Measurements from ENCODE around the gene TCF7L1.

TCF7L1 gene

GRCh38 chr2:85183076-85183475 lies 49.9 kb downstream of the TCF7L1 start:
- TF ChIP-seq CREB5 (CRISPR knock-in tag; IDR thresholded peaks at IDR 0.05; ENCODE audit: low read depth) (no peak), POU6F1 (CRISPR knock-in tag; IDR thresholded peaks at IDR 0.05; ENCODE audit: borderline replicate concordance, low read depth) (no peak), GLIS3 (CRISPR knock-in tag; IDR thresholded peaks at IDR 0.05) (no peak), ZC3H10 (CRISPR knock-in tag; IDR thresholded peaks at IDR 0.05) (no peak), ZFP3 (CRISPR knock-in tag; IDR thresholded peaks at IDR 0.05) (no peak), ZNF8 (CRISPR knock-in tag; IDR thresholded peaks at IDR 0.05) (no peak), ARNTL (CRISPR knock-in tag; IDR thresholded peaks at IDR 0.05; ENCODE audit: borderline replicate concordance, low read depth) (no peak), OSR1 (CRISPR knock-in tag; IDR thresholded peaks at IDR 0.05) (no peak), TSHZ2 (CRISPR knock-in tag; IDR thresholded peaks at IDR 0.05) (no peak)
- ATAC-seq: no peak

GRCh38 chr2:85183479-85183878 lies 50.3 kb downstream of the TCF7L1 start:
- TF ChIP-seq PATZ1 (CRISPR knock-in tag; IDR thresholded peaks at IDR 0.05; ENCODE audit: borderline replicate concordance) (no peak), CREB5 (CRISPR knock-in tag; IDR thresholded peaks at IDR 0.05; ENCODE audit: low read depth) (no peak)
- no peak for ATAC-seq

GRCh38 chr2:85184231-85184630 lies 51.0 kb downstream of the TCF7L1 start:
- ATAC-seq: no peak
- TF ChIP-seq ISL1 (CRISPR knock-in tag; IDR thresholded peaks at IDR 0.05): no peak
- no peak for TF ChIP-seq POU6F1 (CRISPR knock-in tag; IDR thresholded peaks at IDR 0.05; ENCODE audit: borderline replicate concordance, low read depth)
- TF ChIP-seq ZNF70 (CRISPR knock-in tag; IDR thresholded peaks at IDR 0.05): no peak
- TF ChIP-seq OSR1 (CRISPR knock-in tag; IDR thresholded peaks at IDR 0.05): no peak
- no peak for TF ChIP-seq ESRRG (CRISPR knock-in tag; IDR thresholded peaks at IDR 0.05)
- no peak for TF ChIP-seq PPARA (CRISPR knock-in tag; IDR thresholded peaks at IDR 0.05; ENCODE audit: borderline replicate concordance)
- TF ChIP-seq CSDC2 (CRISPR knock-in tag; IDR thresholded peaks at IDR 0.05): no peak
- TF ChIP-seq ZFP3 (CRISPR knock-in tag; IDR thresholded peaks at IDR 0.05): no peak
- TF ChIP-seq GLIS3 (CRISPR knock-in tag; IDR thresholded peaks at IDR 0.05): no peak
- TF ChIP-seq ZNF565 (CRISPR knock-in tag; conservative IDR thresholded peaks at IDR 0.05; ENCODE audit: low read depth): no peak
- TF ChIP-seq ZFP30 (CRISPR knock-in tag; IDR thresholded peaks at IDR 0.05): no peak
- TF ChIP-seq CREB5 (CRISPR knock-in tag; IDR thresholded peaks at IDR 0.05; ENCODE audit: low read depth): no peak
- TF ChIP-seq TOX (CRISPR knock-in tag; IDR thresholded peaks at IDR 0.05; ENCODE audit: borderline replicate concordance): no peak
- TF ChIP-seq BACH2 (CRISPR knock-in tag; IDR thresholded peaks at IDR 0.05; ENCODE audit: borderline replicate concordance): no peak
- no peak for TF ChIP-seq ZNF8 (CRISPR knock-in tag; IDR thresholded peaks at IDR 0.05)
- no peak for TF ChIP-seq CSRNP3 (CRISPR knock-in tag; IDR thresholded peaks at IDR 0.05)

Measured in SK-N-SH treated with all-trans-retinoic acid at 6 μM for 48 hours (cell line).